ENCODE data around the gene LRIG1. TPM values are rescaled to one million over a fixed set of nuclear protein-coding genes. Genes with fewer than 3 reads are reported as not detected.

The LRIG1 gene
- total RNA-seq, 2 donors from 2014 or later = 121 to 131 TPM

DNA sequence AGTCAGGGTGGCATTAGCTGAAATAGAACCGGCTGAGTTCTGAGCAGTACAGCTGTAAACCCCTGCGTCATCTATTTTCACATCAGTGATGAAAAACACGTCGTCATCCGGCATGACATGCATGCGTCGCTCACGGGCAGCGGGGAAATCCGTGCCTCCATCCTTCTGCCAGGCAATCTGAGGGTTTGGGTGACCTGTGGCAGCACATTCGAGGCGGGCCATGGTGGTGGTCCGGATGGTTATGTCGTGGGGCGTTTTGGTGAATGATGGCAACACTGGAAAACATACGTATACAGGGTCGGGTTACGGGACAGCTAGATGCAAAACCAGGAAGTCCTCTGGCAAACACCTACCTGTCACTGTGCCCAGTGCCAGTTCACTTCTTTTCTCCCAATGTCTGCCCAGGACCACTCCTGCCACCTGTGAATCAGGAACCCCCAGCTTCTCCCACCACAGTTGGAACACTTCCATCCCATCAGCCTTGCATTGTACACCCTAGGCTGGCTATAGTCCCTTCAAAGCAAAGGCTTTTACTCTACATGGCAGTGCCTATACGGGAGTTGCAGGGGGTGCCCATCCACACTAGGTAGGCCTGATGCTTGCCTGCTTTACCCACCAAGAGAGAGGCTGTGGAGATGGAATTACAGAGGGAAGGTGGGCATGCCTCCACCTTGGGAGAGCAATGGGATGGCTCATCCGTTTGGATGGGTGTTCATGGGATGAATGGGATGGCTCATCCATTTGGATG lies 116.7 kb downstream of the LRIG1 start:
- DNase-seq (ENCODE audit: low spot score) (no peak), ATAC-seq (ENCODE audit: insufficient number of reproducible peaks, low FRiP score, low read depth) (no peak)
- Histone ChIP-seq H3K9me3 (no peaks in the 10 kb centered on the region), H3K27ac (no peak overlapping the region), H3K27me3 (replicated peaks; ENCODE audit: insufficient read depth) (no peaks in the 10 kb centered on the region), H3K4me1 (ENCODE audit: control insufficient read depth in 1 of 2, low read depth in 2 of 2) (peaks cover 0 to 6% of the 10 kb centered on the region in 2 donors), H3K4me3 (no peak overlapping the region), H3K36me3 (peaks cover 68% of the 10 kb centered on the region)
- TF ChIP-seq CTCF (IDR thresholded peaks at IDR 0.05) = no peak

DNA sequence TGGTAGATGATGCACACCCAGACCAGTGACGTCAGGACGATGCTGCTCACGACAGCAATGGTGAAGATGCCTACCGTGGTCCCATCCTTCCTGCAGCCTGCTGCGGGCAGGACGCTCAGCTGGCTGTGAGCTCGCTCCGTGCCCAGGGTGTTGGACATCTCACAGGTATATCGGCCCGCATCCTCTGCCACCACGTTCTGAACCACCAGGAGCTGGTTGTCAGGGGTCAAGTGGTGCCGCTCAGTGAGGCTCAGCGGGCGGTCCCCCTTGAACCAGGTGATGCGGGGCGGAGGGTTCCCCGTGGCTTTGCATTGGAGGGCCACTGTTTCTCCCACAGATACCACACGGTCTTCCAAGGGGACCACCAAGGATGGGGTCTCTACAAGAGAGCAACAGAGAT lies 117.8 kb downstream of the LRIG1 start:
- DNase-seq (ENCODE audit: low spot score) (no peak), ATAC-seq (ENCODE audit: insufficient number of reproducible peaks, low FRiP score, low read depth) (no peak)
- Histone ChIP-seq H3K4me1 (ENCODE audit: control insufficient read depth in 1 of 2, low read depth in 2 of 2) (peaks cover 0 to 6% of the 10 kb centered on the region in 2 donors), H3K27me3 (replicated peaks; ENCODE audit: insufficient read depth) (no peaks in the 10 kb centered on the region), H3K9me3 (no peaks in the 10 kb centered on the region), H3K27ac (no peak overlapping the region), H3K36me3 (peaks cover 68% of the 10 kb centered on the region), H3K4me3 (no peak overlapping the region)
- TF ChIP-seq CTCF (IDR thresholded peaks at IDR 0.05) = no peak

DNA sequence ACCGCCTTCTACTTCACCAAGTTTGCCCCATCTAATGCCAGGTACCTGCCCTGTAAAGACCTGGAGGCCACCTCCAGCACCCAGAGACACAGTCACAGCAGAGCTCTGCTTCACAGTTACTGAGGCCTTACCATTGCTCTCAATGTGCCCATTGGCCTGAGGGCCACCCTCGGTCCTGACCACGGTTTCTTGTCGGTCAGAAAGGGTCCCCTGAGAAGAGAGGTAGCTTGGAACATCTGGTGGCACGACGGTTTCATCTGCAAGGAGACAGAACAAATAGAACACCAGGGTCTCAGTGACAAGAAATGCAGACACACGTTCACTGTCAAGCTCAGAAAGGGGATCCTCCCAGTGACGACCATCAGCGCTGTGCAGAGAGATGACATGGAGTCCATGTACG lies 118.7 kb downstream of the LRIG1 start:
- DNase-seq (ENCODE audit: low spot score) (no peak), ATAC-seq (ENCODE audit: insufficient number of reproducible peaks, low FRiP score, low read depth) (no peak)
- Histone ChIP-seq H3K4me3 (no peak overlapping the region), H3K9me3 (no peaks in the 10 kb centered on the region), H3K36me3 (peaks cover 73% of the 10 kb centered on the region), H3K27ac (peak overlapping the region; percentile 9), H3K27me3 (replicated peaks; ENCODE audit: insufficient read depth) (no peaks in the 10 kb centered on the region), H3K4me1 (ENCODE audit: control insufficient read depth in 1 of 2, low read depth in 2 of 2) (peaks cover 0 to 5% of the 10 kb centered on the region in 2 donors)
- TF ChIP-seq CTCF (IDR thresholded peaks at IDR 0.05) = no peak

DNA sequence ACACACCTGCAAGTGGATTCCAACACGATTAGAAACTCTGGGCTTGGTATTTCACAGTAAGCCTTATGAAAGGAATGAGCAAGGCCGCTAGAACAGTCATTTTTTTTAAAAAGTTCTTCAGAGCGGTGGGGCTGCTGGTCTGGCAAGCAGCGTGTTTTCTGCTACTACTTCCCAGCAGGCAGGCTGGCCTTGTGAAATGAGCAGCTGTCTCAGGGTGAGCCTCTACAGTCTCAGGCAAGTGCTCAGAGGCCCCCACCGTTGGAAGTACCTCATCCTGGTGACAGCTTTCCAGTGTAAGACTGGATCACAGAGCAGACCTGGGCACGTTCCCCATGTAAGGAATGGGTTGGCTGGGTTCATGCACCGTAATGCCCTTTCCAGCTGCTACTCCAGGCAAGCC lies 119.2 kb downstream of the LRIG1 start:
- H3K27ac ChIP-seq = peak overlapping the region in 1 of 2 donors; percentile 9
- DNase-seq (ENCODE audit: low spot score) = no peak
- peaks cover 0 to 7% of the 10 kb centered on the region in 2 donors for H3K4me1 ChIP-seq (ENCODE audit: control insufficient read depth in 1 of 2, low read depth in 2 of 2)
- no peak for TF ChIP-seq CTCF (IDR thresholded peaks at IDR 0.05)
- H3K9me3 ChIP-seq = no peaks in the 10 kb centered on the region
- no peak for ATAC-seq (ENCODE audit: insufficient number of reproducible peaks, low FRiP score, low read depth)
- H3K27me3 ChIP-seq (replicated peaks; ENCODE audit: insufficient read depth) = no peaks in the 10 kb centered on the region
- H3K4me3 ChIP-seq = no peak overlapping the region
- H3K36me3 ChIP-seq = peaks cover 73% of the 10 kb centered on the region

DNA sequence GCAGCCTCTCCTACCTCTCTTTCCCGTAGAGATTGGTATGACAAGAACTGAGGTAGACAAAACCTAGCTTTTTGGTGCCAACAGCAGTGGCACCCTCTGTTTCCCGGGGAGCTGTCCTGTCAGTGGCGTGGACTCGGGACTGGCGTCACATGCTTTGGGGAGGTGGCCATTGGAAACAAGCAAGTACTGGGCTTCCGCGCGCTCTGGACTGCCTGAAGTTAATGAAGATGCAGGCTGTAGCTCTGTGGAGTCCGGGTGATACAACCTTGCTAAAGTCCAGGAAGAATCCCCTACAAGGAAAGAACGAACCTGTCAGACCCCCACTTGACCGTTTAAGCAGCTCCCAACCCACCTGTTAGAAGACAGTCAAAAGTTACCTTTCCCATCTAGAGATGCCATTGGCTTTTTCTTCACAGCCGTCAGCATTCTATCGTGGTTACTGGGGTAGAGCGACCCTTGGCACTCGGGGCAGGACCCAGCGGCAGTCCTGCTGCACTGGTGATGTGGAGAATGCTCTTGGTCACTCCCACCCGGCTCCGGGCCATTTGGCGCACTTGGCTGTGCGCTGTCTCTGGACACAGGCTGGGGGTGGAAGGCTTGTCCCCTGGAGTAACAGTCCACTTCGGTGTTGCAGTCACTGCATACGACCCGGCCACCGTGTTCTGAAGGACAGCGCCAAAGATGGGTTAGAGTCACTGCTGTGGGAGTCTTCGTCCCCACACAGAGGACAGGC lies 120.5 kb downstream of the LRIG1 start:
- H3K36me3 ChIP-seq = peaks cover 65% of the 10 kb centered on the region
- no peaks in the 10 kb centered on the region for H3K27me3 ChIP-seq (replicated peaks; ENCODE audit: insufficient read depth)
- no peak overlapping the region for H3K27ac ChIP-seq
- no peak for ATAC-seq (ENCODE audit: insufficient number of reproducible peaks, low FRiP score, low read depth)
- DNase-seq (ENCODE audit: low spot score) = no peak
- peaks cover 0 to 10% of the 10 kb centered on the region in 2 donors for H3K4me1 ChIP-seq (ENCODE audit: control insufficient read depth in 1 of 2, low read depth in 2 of 2)
- H3K4me3 ChIP-seq = no peak overlapping the region
- TF ChIP-seq CTCF (IDR thresholded peaks at IDR 0.05) = no peak
- no peaks in the 10 kb centered on the region for H3K9me3 ChIP-seq

All from thoracic aorta (tissue), 2 donors.